ENCODE data around the gene MISP3. TPM values are rescaled to one million over a fixed set of nuclear protein-coding genes. Genes with fewer than 3 reads are reported as not detected.

Gene MISP3
- total and polyA plus RNA-seq, 2 donors from 2014 or later: 8.7 to 32.0 TPM

- Histone ChIP-seq H3K4me3 (ENCODE audit: low read length in 3 of 3) (peak overlapping the region; percentile 31 to 43 (median 34)), H3K36me3 (ENCODE audit: control insufficient read depth in 2 of 3, insufficient read depth in 3 of 3, low read length in 3 of 3) (peaks cover 0 to 2% (median 2%) of the 10 kb centered on the region in 3 donors), H3K27me3 (ENCODE audit: control insufficient read depth, insufficient read depth, low read length) (no peaks in the 10 kb centered on the region), H3K27ac (ENCODE audit: low read depth in 2 of 2, low read length in 2 of 2) (no peak overlapping the region), H3K9me3 (ENCODE audit: control insufficient read depth in 2 of 3, insufficient read depth in 1 of 3, low read length in 3 of 3) (peaks cover 0 to 8% (median 4%) of the 10 kb centered on the region in 3 donors), H3K4me1 (ENCODE audit: control insufficient read depth in 2 of 3, insufficient read depth in 2 of 3, low read depth in 1 of 3, low read length in 3 of 3) (no peaks in the 10 kb centered on the region), H3K9ac (ENCODE audit: low read length in 3 of 3) (no peak overlapping the region)
- no peak for FAIRE-seq
- intact Hi-C loops (cut with DNase I): no loop called here
- no peak for TF ChIP-seq CTCF (IDR thresholded peaks at IDR 0.05; ENCODE audit: borderline replicate concordance, extremely low read depth, insufficient read depth)
- DNase-seq: peak in 1 of 5 donors; percentile 51
Observed at GRCh38 chr19:14089412-14089661, 16.8 kb downstream of the MISP3 start.

DNA sequence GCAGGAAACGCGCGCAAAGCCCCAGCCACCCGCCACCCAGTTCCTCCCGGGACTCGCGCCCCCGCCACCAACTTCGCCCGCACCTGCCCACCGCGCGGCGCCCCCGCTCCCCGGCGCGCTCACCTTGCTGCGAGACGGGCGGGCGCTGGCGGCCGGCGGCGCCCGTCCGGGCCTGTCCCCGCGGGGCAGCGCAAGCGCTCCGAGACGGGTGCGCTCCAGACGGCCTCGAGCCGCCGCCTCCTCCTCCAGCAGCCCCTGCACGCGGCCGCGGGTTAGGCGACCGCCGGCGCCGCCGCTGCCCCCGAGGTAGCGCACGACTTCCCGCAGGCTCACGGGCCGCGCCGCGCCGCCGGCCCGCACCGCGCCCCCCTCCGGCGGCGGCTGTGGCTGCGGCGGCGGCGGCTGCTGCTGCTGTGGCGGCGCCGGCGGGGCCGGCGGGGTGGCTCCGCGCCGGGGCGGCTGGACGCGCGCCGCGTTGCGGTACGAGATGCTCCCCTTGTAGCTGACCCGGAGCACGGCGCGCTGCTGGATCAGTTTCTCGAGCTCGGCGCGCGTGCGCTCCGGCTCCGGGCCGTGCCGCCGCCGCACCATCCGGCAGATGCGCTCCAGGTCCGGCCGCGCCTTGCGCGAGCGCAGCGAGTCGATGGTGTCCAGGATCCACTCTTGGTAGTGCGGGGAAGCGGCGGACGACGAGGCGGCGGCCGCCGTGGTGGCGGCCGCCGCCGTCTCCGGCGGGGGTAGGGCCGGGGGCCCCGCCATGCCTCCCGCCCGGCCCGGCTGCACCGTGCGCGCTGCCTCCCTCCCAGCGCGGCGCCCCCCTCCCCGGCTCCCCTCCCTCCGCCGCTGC lies 17.3 kb downstream of the MISP3 start:
- intact Hi-C loops (cut with DNase I): no loop called here
- no peak for TF ChIP-seq CTCF (IDR thresholded peaks at IDR 0.05; ENCODE audit: borderline replicate concordance, extremely low read depth, insufficient read depth)
- FAIRE-seq: no peak
- no peaks in the 10 kb centered on the region for H3K4me1 ChIP-seq (ENCODE audit: control insufficient read depth in 2 of 3, insufficient read depth in 2 of 3, low read depth in 1 of 3, low read length in 3 of 3)
- H3K9me3 ChIP-seq (ENCODE audit: control insufficient read depth in 2 of 3, insufficient read depth in 1 of 3, low read length in 3 of 3): peaks cover 0 to 8% (median 4%) of the 10 kb centered on the region in 3 donors
- DNase-seq: peak; percentile 55 to 87 (median 71)
- H3K27me3 ChIP-seq (ENCODE audit: control insufficient read depth, insufficient read depth, low read length): no peaks in the 10 kb centered on the region
- peak overlapping the region in 1 of 2 donors; percentile 47 for H3K27ac ChIP-seq (ENCODE audit: low read depth in 2 of 2, low read length in 2 of 2)
- peak overlapping the region in 2 of 3 donors; percentile 31 to 44 for H3K4me3 ChIP-seq (ENCODE audit: low read length in 3 of 3)
- peaks cover 0 to 2% (median 2%) of the 10 kb centered on the region in 3 donors for H3K36me3 ChIP-seq (ENCODE audit: control insufficient read depth in 2 of 3, insufficient read depth in 3 of 3, low read length in 3 of 3)
- no peak overlapping the region for H3K9ac ChIP-seq (ENCODE audit: low read length in 3 of 3)

GRCh38 chr19:14090509-14091080 lies 18.0 kb downstream of the MISP3 start, which contains the start of gene SAMD1:
Gene SAMD1, minus strand, starts transcription at chr19:14090751.
- no peaks in the 10 kb centered on the region for H3K4me1 ChIP-seq (ENCODE audit: control insufficient read depth in 2 of 3, insufficient read depth in 2 of 3, low read depth in 1 of 3, low read length in 3 of 3)
- H3K4me3 ChIP-seq (ENCODE audit: low read length in 3 of 3): peak within 1 kb of the TSS; percentile 73 to 82 (median 74)
- H3K9me3 ChIP-seq (ENCODE audit: control insufficient read depth in 2 of 3, insufficient read depth in 1 of 3, low read length in 3 of 3): peaks cover 0 to 8% (median 4%) of the 10 kb centered on the region in 3 donors
- intact Hi-C loops (cut with DNase I): no loop called here
- FAIRE-seq (no peak), DNase-seq (peak; percentile 91 to 98 (median 95))
- peak within 1 kb of the TSS; percentile 51 to 87 (median 85) for H3K9ac ChIP-seq (ENCODE audit: low read length in 3 of 3)
- no peaks in the 10 kb centered on the region for H3K27me3 ChIP-seq (ENCODE audit: control insufficient read depth, insufficient read depth, low read length)
- no peak for TF ChIP-seq CTCF (IDR thresholded peaks at IDR 0.05; ENCODE audit: borderline replicate concordance, extremely low read depth, insufficient read depth)
- peak within 1 kb of the TSS; percentile 92 to 94 for H3K27ac ChIP-seq (ENCODE audit: low read depth in 2 of 2, low read length in 2 of 2)
- peaks cover 0 to 2% (median 2%) of the 10 kb centered on the region in 3 donors for H3K36me3 ChIP-seq (ENCODE audit: control insufficient read depth in 2 of 3, insufficient read depth in 3 of 3, low read length in 3 of 3)

Measured in kidney (tissue), 14 donors.